SKM-1 treated with dmso at 0.1 percent for 144 hours (cell line): ENCODE results near the gene PRIM2.
"Not testable (repeated sequence)": the region's sequence is repeated elsewhere in the genome, so short reads cannot be mapped to it uniquely, and the experiment has no call there.

Experiments
- DNase-seq: peaks from one replicate; lab custom pipeline; 2025; ENCODE audit not compliant: unreplicated experiment; lab: John Stamatoyannopoulos, UW

Gene PRIM2, protein sequence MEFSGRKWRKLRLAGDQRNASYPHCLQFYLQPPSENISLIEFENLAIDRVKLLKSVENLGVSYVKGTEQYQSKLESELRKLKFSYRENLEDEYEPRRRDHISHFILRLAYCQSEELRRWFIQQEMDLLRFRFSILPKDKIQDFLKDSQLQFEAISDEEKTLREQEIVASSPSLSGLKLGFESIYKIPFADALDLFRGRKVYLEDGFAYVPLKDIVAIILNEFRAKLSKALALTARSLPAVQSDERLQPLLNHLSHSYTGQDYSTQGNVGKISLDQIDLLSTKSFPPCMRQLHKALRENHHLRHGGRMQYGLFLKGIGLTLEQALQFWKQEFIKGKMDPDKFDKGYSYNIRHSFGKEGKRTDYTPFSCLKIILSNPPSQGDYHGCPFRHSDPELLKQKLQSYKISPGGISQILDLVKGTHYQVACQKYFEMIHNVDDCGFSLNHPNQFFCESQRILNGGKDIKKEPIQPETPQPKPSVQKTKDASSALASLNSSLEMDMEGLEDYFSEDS

DNA sequence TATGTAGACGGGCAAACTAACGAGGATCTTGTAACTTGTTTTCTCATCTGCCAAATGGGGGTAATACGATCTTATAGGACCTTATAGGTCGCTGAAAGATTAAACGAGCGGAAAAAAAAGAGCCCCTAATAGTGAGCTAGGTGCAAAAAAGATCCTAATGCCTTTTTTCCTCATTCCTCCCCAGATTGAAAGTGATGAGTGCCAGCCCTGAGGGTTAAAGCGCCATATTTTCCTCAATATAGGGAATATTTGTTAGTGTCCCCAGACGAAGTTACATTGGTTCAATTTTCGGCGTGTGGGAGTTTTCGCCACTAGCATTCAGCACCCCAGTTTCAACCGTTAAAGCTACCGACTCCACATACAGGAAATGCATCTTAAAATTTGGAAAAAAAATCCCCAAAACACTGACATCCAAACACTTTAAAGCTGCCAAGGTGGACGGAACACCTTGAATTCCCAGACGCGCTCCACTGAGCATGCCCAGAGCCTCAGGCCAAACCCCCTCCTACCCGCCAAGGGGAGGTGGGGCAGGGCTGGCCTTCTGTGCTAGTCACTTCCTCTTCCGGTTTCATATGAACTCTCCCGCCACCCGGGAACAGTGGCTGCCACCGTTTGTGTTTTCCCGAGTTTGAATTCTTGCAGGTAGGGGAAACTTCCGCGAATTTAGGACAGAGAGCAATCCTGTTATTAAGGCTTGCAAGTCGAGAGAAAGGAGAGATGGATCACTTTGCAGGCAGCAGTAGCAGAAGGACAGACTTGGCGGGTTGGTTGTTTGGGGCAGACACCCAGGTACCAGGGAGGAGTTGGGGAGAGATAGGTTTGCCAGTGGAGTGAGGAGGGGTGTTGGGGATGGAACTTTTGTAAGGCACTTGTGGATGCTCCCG lies at the start of gene PRIM2:
PRIM2 (plus strand) TSS at position 571 of the 884 bp plus-strand sequence. CDS start 816 bp downstream, outside the sequence.
- DNase-seq: peak; percentile 84

- no peak for DNase-seq
Measured at GRCh38 chr6:57268294-57268640, 49.2 kb upstream of the PRIM2 start.

GRCh38 chr6:57274113-57274824 lies 43.2 kb upstream of the PRIM2 start:
- DNase-seq: not testable (repeated sequence)

GRCh38 chr6:57275384-57275783 lies 42.0 kb upstream of the PRIM2 start:
- DNase-seq: no peak

DNA sequence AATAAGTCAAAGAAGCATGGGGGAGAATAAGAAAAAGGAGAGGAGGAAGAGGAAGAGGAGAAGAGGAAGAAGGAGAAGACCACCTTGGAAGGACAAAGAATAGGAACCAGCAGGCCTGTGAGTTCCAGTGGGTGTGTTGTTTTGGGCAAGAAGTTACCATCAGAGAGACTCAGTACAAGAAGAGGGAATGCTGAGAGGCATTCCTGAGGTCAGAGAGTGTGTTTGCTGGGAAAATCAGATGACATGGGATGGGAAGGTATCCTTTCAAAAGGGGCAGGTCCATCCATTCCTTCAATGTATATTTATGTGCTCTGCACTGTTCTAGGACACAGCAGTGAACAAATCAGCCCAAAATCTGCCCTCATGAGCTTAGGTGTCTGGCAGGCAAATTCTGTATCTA lies 40.5 kb upstream of the PRIM2 start:
- DNase-seq: no peak

- DNase-seq: no peak
Measured at GRCh38 chr6:57278570-57278969, 38.9 kb upstream of the PRIM2 start.

- no peak for DNase-seq
Measured at GRCh38 chr6:57279013-57279412, 38.4 kb upstream of the PRIM2 start.

- DNase-seq: no peak
Measured at GRCh38 chr6:57283106-57283505, 34.3 kb upstream of the PRIM2 start.

GRCh38 chr6:57283911-57284455 lies 33.4 kb upstream of the PRIM2 start:
- DNase-seq: no peak

DNA sequence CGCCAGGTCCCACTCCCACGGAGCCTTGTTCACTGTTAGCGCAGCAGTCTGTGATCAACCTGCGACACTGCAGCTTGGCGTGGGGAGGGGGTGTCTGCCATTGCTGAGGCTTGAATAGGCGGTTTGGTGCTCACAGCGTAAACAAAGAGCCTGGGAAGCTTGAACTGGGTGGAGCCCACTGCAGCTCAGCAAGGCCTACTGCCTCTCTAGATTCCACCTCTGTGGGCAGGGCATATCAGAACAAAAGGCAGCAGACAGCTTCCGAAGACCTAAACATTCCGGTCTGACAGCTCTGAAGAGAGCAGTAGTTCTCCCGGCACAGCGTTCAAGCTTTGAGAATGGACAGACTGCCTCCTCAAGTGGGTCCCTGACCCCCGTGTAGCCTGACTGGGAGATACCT lies 29.3 kb upstream of the PRIM2 start:
- DNase-seq: not testable (repeated sequence)

DNA sequence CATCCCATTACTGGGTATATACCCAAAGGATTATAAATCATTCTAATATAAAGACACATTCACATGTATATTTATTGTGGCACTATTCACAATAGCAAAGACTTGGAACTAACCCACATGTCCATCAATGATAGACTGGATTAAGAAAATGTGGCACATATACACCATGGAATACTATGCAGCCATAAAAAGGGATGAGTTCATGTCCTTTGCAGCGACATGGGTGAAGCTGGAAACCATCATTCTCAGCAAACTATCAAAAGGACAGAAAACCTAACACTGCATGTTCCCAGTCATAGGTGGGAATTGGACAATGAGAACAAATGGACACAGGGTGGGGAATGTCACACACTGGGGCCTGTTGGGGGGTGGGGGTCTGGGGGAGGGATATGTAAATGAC lies 24.0 kb upstream of the PRIM2 start:
- not testable (repeated sequence) for DNase-seq

DNA sequence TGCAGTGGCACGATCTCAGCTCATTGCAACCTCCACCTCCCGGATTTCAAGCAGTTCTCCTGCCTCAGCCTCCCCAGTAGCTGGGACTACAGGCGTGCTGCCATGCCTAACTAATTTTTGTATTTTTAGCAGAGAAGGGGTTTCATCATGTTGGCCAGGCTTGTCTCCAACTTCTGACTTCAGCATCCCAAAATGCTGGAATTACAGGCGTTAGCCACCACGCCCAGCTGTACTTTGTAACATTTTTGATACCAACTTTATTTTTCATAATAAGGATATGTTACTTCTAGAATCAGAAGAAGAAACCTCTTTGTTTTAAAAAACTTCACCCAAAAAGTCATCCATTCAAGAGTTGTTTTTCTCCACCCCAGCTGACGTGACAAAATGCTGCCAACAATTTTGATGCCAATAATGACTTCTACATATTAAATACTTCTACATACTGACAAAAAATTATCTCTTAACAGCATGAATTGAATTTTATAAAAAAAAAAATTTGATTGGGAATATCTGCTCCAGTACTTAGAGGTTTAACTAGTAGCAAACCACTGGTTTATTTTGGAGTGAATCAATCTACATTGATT lies 22.5 kb upstream of the PRIM2 start:
- no peak for DNase-seq

DNA sequence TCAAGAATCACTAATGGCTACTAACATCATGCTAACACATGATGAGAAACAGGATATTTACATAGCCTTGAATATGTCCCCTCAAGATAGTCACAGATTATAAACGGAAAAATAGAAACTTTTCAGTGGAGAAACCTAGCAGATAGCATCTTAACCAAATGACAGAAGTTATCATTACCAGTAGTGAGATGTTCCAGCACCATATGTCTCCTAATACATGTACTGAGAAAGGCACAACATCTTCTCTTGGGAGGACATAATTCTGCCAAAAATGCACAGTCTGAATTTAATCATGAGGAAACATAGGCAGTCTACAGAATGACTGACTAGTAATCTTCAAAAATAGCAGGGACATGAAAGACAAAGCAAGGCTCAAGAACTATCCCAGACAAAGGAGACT lies 19.9 kb upstream of the PRIM2 start:
- no peak for DNase-seq

- DNase-seq: no peak
Measured at GRCh38 chr6:57298741-57299140, 18.7 kb upstream of the PRIM2 start.

DNA sequence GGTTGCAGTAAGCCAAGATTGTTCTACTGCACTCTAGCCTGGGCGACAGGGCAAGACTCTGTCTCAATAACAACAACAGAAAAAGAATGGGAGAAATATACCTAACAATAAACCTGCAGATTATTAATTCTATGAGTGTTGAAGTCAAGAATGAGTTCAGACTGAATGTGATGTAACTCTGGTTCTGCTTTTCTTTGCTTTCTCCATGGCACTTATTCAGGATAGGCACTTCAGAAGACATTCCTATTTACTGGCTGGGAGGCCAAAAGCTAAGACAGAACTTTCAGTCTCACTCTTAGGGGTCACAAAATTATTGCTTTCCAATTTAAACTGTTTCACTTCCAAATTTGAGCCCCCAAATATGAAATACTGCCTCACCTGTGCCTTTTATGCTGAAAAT lies 15.7 kb upstream of the PRIM2 start:
- no peak for DNase-seq

DNA sequence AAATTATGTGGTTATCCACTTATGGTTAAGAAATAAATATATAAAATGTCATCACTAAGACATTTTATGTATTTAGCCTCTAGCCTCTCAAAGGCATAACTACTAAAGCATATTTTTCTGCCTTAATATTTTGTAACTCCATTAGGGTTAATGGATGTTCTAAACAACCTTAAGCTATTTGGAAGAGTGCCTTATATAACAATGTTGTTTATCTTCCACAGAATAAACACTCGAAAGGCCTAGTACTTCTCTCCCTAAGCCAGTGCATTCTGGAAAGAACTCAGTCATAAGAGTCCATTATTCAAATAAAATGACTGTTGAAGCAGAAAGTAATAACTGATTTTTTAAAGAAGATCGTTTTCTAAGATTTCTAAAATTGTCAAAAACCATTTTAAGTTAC lies 15.0 kb upstream of the PRIM2 start:
- no peak for DNase-seq

GRCh38 chr6:57303931-57304681 lies 13.3 kb upstream of the PRIM2 start:
- DNase-seq: no peak

- no peak for DNase-seq
Measured at GRCh38 chr6:57305107-57305506, 12.3 kb upstream of the PRIM2 start.

GRCh38 chr6:57305761-57306160 lies 11.7 kb upstream of the PRIM2 start:
- DNase-seq: no peak

GRCh38 chr6:57306273-57306672 lies 11.2 kb upstream of the PRIM2 start:
- DNase-seq: no peak
